GM23338 (cell line): ENCODE data around the gene CTNNA2. TPM values are rescaled to one million over a fixed set of nuclear protein-coding genes. Genes with fewer than 3 reads are reported as not detected.
A peak's percentile ranks its signal among the peaks of the same experiment; 100 is the strongest.

Source experiments
- ATAC-seq: fragments of 200-7000 bp; cut with Tn5 transposase; 3 replicates; pipeline ENCODE4 v1.9.1; 2020
- DNase-seq: peaks from one replicate; pipeline ENCODE4 v3.0.0-alpha.2; 2015; ENCODE audit warnings: low spot score
- H2AFZ ChIP-seq: fragments of 200-600 bp; sonication (generic); 2 replicates; pipeline ENCODE4 v1.8.0; 2016; ENCODE audit warnings: antibody characterized with exemption, mild to moderate bottlenecking, moderate library complexity
- H3F3A ChIP-seq: fragments of 200-600 bp; sonication (generic); replicated peaks from 2 replicates; pipeline ENCODE4 v1.8.0; 2017; ENCODE audit warnings: antibody characterized with exemption, mixed run types, low read depth
- H3K27ac ChIP-seq: fragments of 200-600 bp; sonication (generic); 2 replicates; pipeline ENCODE4 v1.6.1; 2016; ENCODE audit warnings: low read depth
- H3K27me3 ChIP-seq: fragments of 200-600 bp; sonication (generic); 2 replicates; pipeline ENCODE4 v1.8.0; 2016; ENCODE audit warnings: mild to moderate bottlenecking, mixed run types, moderate library complexity; ENCODE audit not compliant: insufficient read depth
- H3K36me3 ChIP-seq: fragments of 200-600 bp; sonication (generic); 2 replicates; pipeline ENCODE4 v1.8.0; 2016; ENCODE audit warnings: mild to moderate bottlenecking; ENCODE audit not compliant: insufficient read depth
- H3K4me1 ChIP-seq: fragments of 200-600 bp; sonication (generic); 2 replicates; pipeline ENCODE4 v1.8.0; 2016; ENCODE audit warnings: mild to moderate bottlenecking, moderate library complexity; ENCODE audit not compliant: insufficient read depth
- H3K4me2 ChIP-seq: fragments of 200-600 bp; sonication (generic); 2 replicates; pipeline ENCODE4 v1.7.1; 2017; ENCODE audit warnings: mixed run types
- H3K4me3 ChIP-seq: fragments of 200-600 bp; sonication (generic); 2 replicates; pipeline ENCODE4 v1.6.1; 2016; ENCODE audit warnings: mixed run types
- H3K79me2 ChIP-seq: fragments of 200-600 bp; sonication (generic); replicated peaks from 2 replicates; pipeline ENCODE4 v1.8.0; 2017; ENCODE audit warnings: mild to moderate bottlenecking; ENCODE audit not compliant: insufficient read depth
- H3K9me2 ChIP-seq: fragments of 200-600 bp; sonication (generic); 2 replicates; pipeline ENCODE4 v1.8.0; 2017; ENCODE audit not compliant: insufficient read depth
- H4K20me1 ChIP-seq: fragments of 200-600 bp; sonication (generic); replicated peaks from 2 replicates; pipeline ENCODE4 v1.8.0; 2017; ENCODE audit warnings: mild to moderate bottlenecking; ENCODE audit not compliant: insufficient read depth
- H3K27ac Mint-ChIP-seq: 2 replicates; pipeline ENCODE4 v1.8.0; 2020; ENCODE audit warnings: inconsistent platforms, mild to moderate bottlenecking, moderate library complexity, mixed read lengths
- H3K27me3 Mint-ChIP-seq: 3 replicates; pipeline ENCODE4 v1.8.0; 2022; ENCODE audit warnings: low read depth, mild to moderate bottlenecking, moderate library complexity, mixed read lengths, inconsistent platforms; ENCODE audit not compliant: insufficient read depth, poor library complexity
- H3K36me3 Mint-ChIP-seq: 3 replicates; pipeline ENCODE4 v1.8.0; 2021; ENCODE audit warnings: low read depth, mild to moderate bottlenecking, inconsistent platforms, moderate library complexity, mixed read lengths
- H3K4me1 Mint-ChIP-seq: 3 replicates; pipeline ENCODE4 v1.8.0; 2020; ENCODE audit warnings: mild to moderate bottlenecking, inconsistent platforms, mixed read lengths
- H3K4me3 Mint-ChIP-seq: 3 replicates; pipeline ENCODE4 v1.8.0; 2021; ENCODE audit warnings: moderate library complexity, mild to moderate bottlenecking, inconsistent platforms, mixed read lengths
- H3K9me3 Mint-ChIP-seq: 3 replicates; pipeline ENCODE4 v1.8.0; 2020; ENCODE audit warnings: moderate library complexity, mild to moderate bottlenecking, inconsistent platforms, mixed read lengths
- JUNB ChIP-seq: IDR thresholded peaks from one replicate; pipeline ENCODE4 v1.6.1; 2016; ENCODE audit warnings: antibody characterized with exemption; ENCODE audit not compliant: unreplicated experiment
- POLR2AphosphoS5 ChIP-seq: IDR thresholded peaks from 2 replicates; pipeline ENCODE4 v1.6.1; 2016; ENCODE audit warnings: antibody characterized with exemption, low read depth
- STAT1 ChIP-seq: IDR thresholded peaks from one replicate; pipeline ENCODE4 v1.6.1; 2016; ENCODE audit warnings: antibody characterized with exemption; ENCODE audit not compliant: unreplicated experiment
- ZNF331 ChIP-seq: fragments of 250-450 bp; sonication (Bioruptor Pico); IDR thresholded peaks from 2 replicates; pipeline ENCODE4 v1.5.0; 2020; ENCODE audit warnings: low read depth, mild to moderate bottlenecking, moderate library complexity
- polyA plus RNA-seq: library from polyadenylated mRNA; unstranded; fragments of >200 nt; fragmentation: Nextera tagmentation; extraction: Ambion mirVana; gene quantifications from 2 replicates; pipeline ENCODE4 v1.2.1, GENCODE V29; 2016
- total RNA-seq: library from RNA; depleted of rRNA; stranded (reverse); fragments of >200 nt; shearing (Covaris generic); gene quantifications from 2 replicates; pipeline ENCODE4 v1.2.3, GENCODE V29; 2014
- TF ChIP-seq, protein P1 (sequence below), 2 experiments: fragments of 200-600 bp in 1 of 2; sonication (generic) in 1 of 2; conservative IDR thresholded peaks; 2 replicates each; pipeline versions ENCODE4 v1.5.1 to v1.6.1; 2016 to 2017; ENCODE audit warnings: antibody characterized with exemption in 2 of 2, low read depth in 2 of 2, mild to moderate bottlenecking in 2 of 2, moderate library complexity in 1 of 2
- TF ChIP-seq, protein P2 (sequence below): IDR thresholded peaks from one replicate; pipeline ENCODE4 v1.6.1; 2018; ENCODE audit warnings: antibody characterized with exemption; ENCODE audit not compliant: unreplicated experiment
- TF ChIP-seq, protein P3 (sequence below): IDR thresholded peaks from 2 replicates; pipeline ENCODE4 v1.6.1; 2016; ENCODE audit warnings: antibody characterized with exemption

CTNNA2 gene
- total and polyA plus RNA-seq, 2 experiments from 2014 or later = 6.4 to 15.6 TPM

DNA sequence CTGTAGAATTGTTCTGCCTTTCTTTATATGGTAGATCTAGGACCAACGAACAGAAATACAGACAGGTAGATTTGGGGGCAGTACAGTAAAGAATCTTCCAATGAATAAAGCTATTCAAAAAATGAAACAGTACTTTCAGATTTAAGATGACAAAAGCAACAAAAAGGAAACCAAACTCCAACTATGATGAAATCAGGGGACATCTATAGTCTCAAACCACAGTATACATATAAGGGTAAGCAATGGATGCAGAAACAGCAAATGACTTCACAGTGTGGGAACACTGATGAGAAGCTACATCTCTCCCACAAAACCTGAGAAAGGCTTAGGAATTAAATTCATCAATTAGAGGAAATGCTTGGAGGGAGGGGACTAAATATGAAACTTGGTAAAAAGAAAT, 202.5 kb downstream of the CTNNA2 start:
- H3F3A ChIP-seq = no peaks in the 10 kb centered on the region
- Mint-ChIP-seq H3K4me1 (peaks cover 8% of the 10 kb centered on the region; the same call in 2 of the 3 replicates), H3K27ac (no peak overlapping the region), H3K9me3 (no peaks in the 10 kb centered on the region), H3K27me3 (no peaks in the 10 kb centered on the region), H3K4me3 (no peak overlapping the region), H3K36me3 (no peaks in the 10 kb centered on the region)
- ATAC-seq (no peak), DNase-seq (no peak)
- no peaks in the 10 kb centered on the region for H4K20me1 ChIP-seq
- H3K9me2 ChIP-seq = peaks cover 2% of the 10 kb centered on the region
- no peaks in the 10 kb centered on the region for H3K36me3 ChIP-seq
- no peaks in the 10 kb centered on the region for H3K79me2 ChIP-seq
- no peak overlapping the region for H3K4me3 ChIP-seq
- H3K27me3 ChIP-seq = no peaks in the 10 kb centered on the region
- TF ChIP-seq ZNF331 (no peak), JUNB (no peak), STAT1 (no peak), POLR2AphosphoS5 (no peak)
- TF ChIP-seq, protein P1, sequence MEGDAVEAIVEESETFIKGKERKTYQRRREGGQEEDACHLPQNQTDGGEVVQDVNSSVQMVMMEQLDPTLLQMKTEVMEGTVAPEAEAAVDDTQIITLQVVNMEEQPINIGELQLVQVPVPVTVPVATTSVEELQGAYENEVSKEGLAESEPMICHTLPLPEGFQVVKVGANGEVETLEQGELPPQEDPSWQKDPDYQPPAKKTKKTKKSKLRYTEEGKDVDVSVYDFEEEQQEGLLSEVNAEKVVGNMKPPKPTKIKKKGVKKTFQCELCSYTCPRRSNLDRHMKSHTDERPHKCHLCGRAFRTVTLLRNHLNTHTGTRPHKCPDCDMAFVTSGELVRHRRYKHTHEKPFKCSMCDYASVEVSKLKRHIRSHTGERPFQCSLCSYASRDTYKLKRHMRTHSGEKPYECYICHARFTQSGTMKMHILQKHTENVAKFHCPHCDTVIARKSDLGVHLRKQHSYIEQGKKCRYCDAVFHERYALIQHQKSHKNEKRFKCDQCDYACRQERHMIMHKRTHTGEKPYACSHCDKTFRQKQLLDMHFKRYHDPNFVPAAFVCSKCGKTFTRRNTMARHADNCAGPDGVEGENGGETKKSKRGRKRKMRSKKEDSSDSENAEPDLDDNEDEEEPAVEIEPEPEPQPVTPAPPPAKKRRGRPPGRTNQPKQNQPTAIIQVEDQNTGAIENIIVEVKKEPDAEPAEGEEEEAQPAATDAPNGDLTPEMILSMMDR (conservative IDR thresholded peaks at IDR 0.05; ENCODE audit: low read depth in 2 of 2) = no peak
- TF ChIP-seq, protein P2, sequence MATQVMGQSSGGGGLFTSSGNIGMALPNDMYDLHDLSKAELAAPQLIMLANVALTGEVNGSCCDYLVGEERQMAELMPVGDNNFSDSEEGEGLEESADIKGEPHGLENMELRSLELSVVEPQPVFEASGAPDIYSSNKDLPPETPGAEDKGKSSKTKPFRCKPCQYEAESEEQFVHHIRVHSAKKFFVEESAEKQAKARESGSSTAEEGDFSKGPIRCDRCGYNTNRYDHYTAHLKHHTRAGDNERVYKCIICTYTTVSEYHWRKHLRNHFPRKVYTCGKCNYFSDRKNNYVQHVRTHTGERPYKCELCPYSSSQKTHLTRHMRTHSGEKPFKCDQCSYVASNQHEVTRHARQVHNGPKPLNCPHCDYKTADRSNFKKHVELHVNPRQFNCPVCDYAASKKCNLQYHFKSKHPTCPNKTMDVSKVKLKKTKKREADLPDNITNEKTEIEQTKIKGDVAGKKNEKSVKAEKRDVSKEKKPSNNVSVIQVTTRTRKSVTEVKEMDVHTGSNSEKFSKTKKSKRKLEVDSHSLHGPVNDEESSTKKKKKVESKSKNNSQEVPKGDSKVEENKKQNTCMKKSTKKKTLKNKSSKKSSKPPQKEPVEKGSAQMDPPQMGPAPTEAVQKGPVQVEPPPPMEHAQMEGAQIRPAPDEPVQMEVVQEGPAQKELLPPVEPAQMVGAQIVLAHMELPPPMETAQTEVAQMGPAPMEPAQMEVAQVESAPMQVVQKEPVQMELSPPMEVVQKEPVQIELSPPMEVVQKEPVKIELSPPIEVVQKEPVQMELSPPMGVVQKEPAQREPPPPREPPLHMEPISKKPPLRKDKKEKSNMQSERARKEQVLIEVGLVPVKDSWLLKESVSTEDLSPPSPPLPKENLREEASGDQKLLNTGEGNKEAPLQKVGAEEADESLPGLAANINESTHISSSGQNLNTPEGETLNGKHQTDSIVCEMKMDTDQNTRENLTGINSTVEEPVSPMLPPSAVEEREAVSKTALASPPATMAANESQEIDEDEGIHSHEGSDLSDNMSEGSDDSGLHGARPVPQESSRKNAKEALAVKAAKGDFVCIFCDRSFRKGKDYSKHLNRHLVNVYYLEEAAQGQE = no peak
- TF ChIP-seq, protein P3, sequence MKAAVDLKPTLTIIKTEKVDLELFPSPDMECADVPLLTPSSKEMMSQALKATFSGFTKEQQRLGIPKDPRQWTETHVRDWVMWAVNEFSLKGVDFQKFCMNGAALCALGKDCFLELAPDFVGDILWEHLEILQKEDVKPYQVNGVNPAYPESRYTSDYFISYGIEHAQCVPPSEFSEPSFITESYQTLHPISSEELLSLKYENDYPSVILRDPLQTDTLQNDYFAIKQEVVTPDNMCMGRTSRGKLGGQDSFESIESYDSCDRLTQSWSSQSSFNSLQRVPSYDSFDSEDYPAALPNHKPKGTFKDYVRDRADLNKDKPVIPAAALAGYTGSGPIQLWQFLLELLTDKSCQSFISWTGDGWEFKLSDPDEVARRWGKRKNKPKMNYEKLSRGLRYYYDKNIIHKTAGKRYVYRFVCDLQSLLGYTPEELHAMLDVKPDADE = no peak
- no peak overlapping the region for H3K4me2 ChIP-seq
- H3K27ac ChIP-seq = no peak overlapping the region
- H3K4me1 ChIP-seq = no peaks in the 10 kb centered on the region
- H2AFZ ChIP-seq = no peak overlapping the region

DNA sequence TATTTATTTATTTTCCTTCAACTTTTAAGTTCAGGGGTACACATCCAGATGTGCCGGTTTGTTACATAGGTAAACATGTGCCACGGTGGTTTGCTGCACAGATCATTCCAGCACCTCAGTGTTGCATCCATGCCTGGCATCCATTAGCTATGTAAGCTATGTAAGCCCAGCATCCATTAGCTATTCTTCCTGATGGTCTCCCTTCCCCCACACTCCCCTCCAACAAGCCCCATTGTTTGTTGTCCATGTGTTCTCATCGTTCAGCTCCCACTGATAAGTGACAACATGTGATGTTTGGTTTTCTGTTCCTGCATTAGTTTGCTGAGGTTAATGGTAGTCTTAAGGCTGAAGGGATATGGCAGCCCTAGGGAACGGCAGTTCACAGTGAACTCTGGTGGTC, 203.4 kb downstream of the CTNNA2 start:
- no peaks in the 10 kb centered on the region for H3K36me3 Mint-ChIP-seq
- DNase-seq (peak; percentile 18), ATAC-seq (no peak)
- Histone ChIP-seq H2AFZ (no peak overlapping the region), H3K4me2 (no peak overlapping the region), H3K4me3 (no peak overlapping the region), H3K36me3 (no peaks in the 10 kb centered on the region), H3K9me2 (peaks cover 2% of the 10 kb centered on the region), H3K27ac (no peak overlapping the region), H4K20me1 (no peaks in the 10 kb centered on the region), H3K4me1 (no peaks in the 10 kb centered on the region), H3K79me2 (no peaks in the 10 kb centered on the region), H3F3A (no peaks in the 10 kb centered on the region), H3K27me3 (no peaks in the 10 kb centered on the region)
- no peaks in the 10 kb centered on the region for H3K27me3 Mint-ChIP-seq
- no peak overlapping the region for H3K27ac Mint-ChIP-seq
- H3K4me3 Mint-ChIP-seq = no peak overlapping the region
- H3K9me3 Mint-ChIP-seq = no peaks in the 10 kb centered on the region
- H3K4me1 Mint-ChIP-seq = peaks cover 8% of the 10 kb centered on the region; the same call in 2 of the 3 replicates
- TF ChIP-seq, protein P1 (conservative IDR thresholded peaks at IDR 0.05; ENCODE audit: low read depth in 2 of 2) = no peak
- TF ChIP-seq JUNB (no peak), STAT1 (no peak), ZNF331 (no peak)
